Ovary (tissue), 3 donors: Measurements from ENCODE around the gene GJA10.

Source experiments
- CTCF ChIP-seq, 3 donors: fragments of 450-650 bp in 2 of 3; fragments of 200-600 bp in 1 of 3; IDR thresholded peaks; one replicate each; pipeline versions ENCODE4 v1.5.1 to v1.8.0; 2016 to 2022; ENCODE audit warnings: antibody characterized with exemption in 3 of 3, mild to moderate bottlenecking in 1 of 3
- EP300 ChIP-seq: sonication (generic); formaldehyde crosslinking; IDR thresholded peaks from one replicate; pipeline ENCODE4 v1.6.1; 2017; ENCODE audit warnings: antibody characterized with exemption
- POLR2A ChIP-seq: fragments of 450-650 bp; IDR thresholded peaks from one replicate; pipeline ENCODE4 v1.6.1; 2017; ENCODE audit warnings: antibody characterized with exemption, mild to moderate bottlenecking, moderate library complexity
- donor health status: DM: no; HTN: no; CAD: no.

- TF ChIP-seq CTCF (IDR thresholded peaks at IDR 0.05): no peak
- TF ChIP-seq POLR2A: no peak
- no peak for TF ChIP-seq EP300
Observed at GRCh38 chr6:89941763-89942497, 47.7 kb downstream of the GJA10 start.
